HepG2 (cell line): ENCODE measurements around the gene RNF123. TPM values are rescaled to one million over a fixed set of nuclear protein-coding genes. Genes with fewer than 3 reads are reported as not detected.

ENCODE experiments used
- ATF4 ChIP-seq, 2 experiments: fragments of 450-650 bp in 1 of 2; sonication (generic) in 1 of 2; formaldehyde crosslinking; IDR thresholded peaks; 2 replicates each; pipeline versions ENCODE4 v1.5.0 to v1.8.0; 2020 to 2022; ENCODE audit warnings: mild to moderate bottlenecking in 1 of 2, missing genetic modification reagents in 1 of 2
- CEBPB ChIP-seq: IDR thresholded peaks from 2 replicates; pipeline ENCODE4 v1.6.1; 2011; ENCODE audit warnings: low read depth, low read length, improper control_type of control experiment, borderline replicate concordance
- DR1 ChIP-seq: sonication (generic); formaldehyde crosslinking; IDR thresholded peaks from 2 replicates; pipeline ENCODE4 v1.8.0; 2021; ENCODE audit warnings: mild to moderate bottlenecking, missing genetic modification reagents, inconsistent platforms
- GABPA ChIP-seq, 2 experiments: IDR thresholded peaks; 2 replicates each; pipeline ENCODE4 v1.6.1; 2011 to 2016; ENCODE audit warnings: low read depth in 2 of 2, low read length in 1 of 2, missing biosample characterization in 1 of 2, missing genetic modification characterization in 1 of 2
- GMEB1 ChIP-seq: sonication (generic); formaldehyde crosslinking; IDR thresholded peaks from 2 replicates; pipeline ENCODE4 v1.5.1; 2020; ENCODE audit warnings: missing genetic modification reagents, mild to moderate bottlenecking, borderline replicate concordance
- GTF2F1 ChIP-seq: fragments of 150-350 bp; IDR thresholded peaks from 2 replicates; pipeline ENCODE4 v1.6.1; 2014; ENCODE audit warnings: low read length
- HNF1A ChIP-seq, 2 experiments: sonication (generic) in 1 of 2; formaldehyde crosslinking in 1 of 2; IDR thresholded peaks; 2 replicates each; pipeline versions ENCODE4 v1.4.0 to v1.6.1; 2016 to 2020; ENCODE audit warnings: borderline replicate concordance in 1 of 2, low read depth in 1 of 2, mild to moderate bottlenecking in 1 of 2, missing genetic modification reagents in 1 of 2
- IKZF1 ChIP-seq: fragments of 450-650 bp; IDR thresholded peaks from 2 replicates; pipeline ENCODE4 v1.7.1; 2016
- KMT2A ChIP-seq: sonication (generic); formaldehyde crosslinking; IDR thresholded peaks from 2 replicates; pipeline ENCODE4 v1.4.0; 2020; ENCODE audit warnings: missing genetic modification reagents
- NR1H2 ChIP-seq: sonication (generic); formaldehyde crosslinking; IDR thresholded peaks from 2 replicates; pipeline ENCODE4 v1.8.1; 2022; ENCODE audit warnings: low read depth, missing genetic modification reagents, borderline replicate concordance
- SATB2 ChIP-seq: sonication (generic); formaldehyde crosslinking; IDR thresholded peaks from 2 replicates; pipeline ENCODE4 v1.5.0; 2020; ENCODE audit warnings: missing genetic modification reagents
- SSRP1 ChIP-seq: IDR thresholded peaks from 2 replicates; pipeline ENCODE4 v1.6.1; 2016; ENCODE audit warnings: control low read depth
- TBX3 ChIP-seq: fragments of 450-650 bp; IDR thresholded peaks from 2 replicates; pipeline ENCODE4 v1.6.1; 2017; ENCODE audit warnings: antibody characterized with exemption, mild to moderate bottlenecking, inconsistent platforms, borderline replicate concordance
- TRAFD1 ChIP-seq: sonication (generic); formaldehyde crosslinking; IDR thresholded peaks from 2 replicates; pipeline ENCODE4 v1.5.1; 2020; ENCODE audit warnings: missing genetic modification reagents, mild to moderate bottlenecking, borderline replicate concordance
- WIZ ChIP-seq: sonication (generic); formaldehyde crosslinking; IDR thresholded peaks from 2 replicates; pipeline ENCODE4 v1.5.1; 2020; ENCODE audit warnings: mild to moderate bottlenecking, missing genetic modification reagents
- ZFP90 ChIP-seq: sonication (generic); formaldehyde crosslinking; IDR thresholded peaks from 2 replicates; pipeline ENCODE4 v1.8.0; 2022; ENCODE audit warnings: missing genetic modification reagents, mild to moderate bottlenecking, inconsistent platforms, borderline replicate concordance
- ZNF234 ChIP-seq: sonication (generic); formaldehyde crosslinking; conservative IDR thresholded peaks from 2 replicates; pipeline ENCODE4 v1.5.1; 2020; ENCODE audit warnings: mild to moderate bottlenecking, missing genetic modification reagents
- ZNF616 ChIP-seq: sonication (generic); formaldehyde crosslinking; IDR thresholded peaks from 2 replicates; pipeline ENCODE4 v1.5.0; 2020; ENCODE audit warnings: low read depth, mild to moderate bottlenecking, missing genetic modification reagents
- ZNF782 ChIP-seq: sonication (generic); formaldehyde crosslinking; IDR thresholded peaks from 2 replicates; pipeline ENCODE4 v1.4.0; 2020; ENCODE audit warnings: missing genetic modification reagents, mild to moderate bottlenecking, borderline replicate concordance
- ZNF891 ChIP-seq: sonication (generic); formaldehyde crosslinking; IDR thresholded peaks from 2 replicates; pipeline ENCODE4 v1.5.0; 2020; ENCODE audit warnings: mild to moderate bottlenecking, missing genetic modification reagents
- polyA plus RNA-seq, 8 experiments: library from polyadenylated mRNA; depleted of rRNA in 3 of 8; stranded (reverse) in 7 of 8; unstranded in 1 of 8; fragments of >200 nt; fragmentation: Illumina TruSeq in 4 of 8; extraction: Trizol in 4 of 8; gene quantifications; 2 replicates each; pipeline versions ENCODE4 v1.2.1 to v1.2.3, GENCODE V29; 2011 to 2016; ENCODE audit warnings: low read depth in 4 of 8, missing spikeins in 1 of 8, mixed read lengths in 1 of 8; ENCODE audit not compliant: insufficient read depth in 1 of 8
- total RNA-seq, 5 experiments: library from RNA; depleted of rRNA; stranded (reverse); fragments of >200 nt; fragmentation: Illumina TruSeq; extraction: Trizol; gene quantifications; 2 replicates each; pipeline ENCODE4 v1.2.3, GENCODE V29; 2016; ENCODE audit warnings: low read depth in 1 of 5

Gene RNF123
- total and polyA plus RNA-seq, 2 of the 13 experiments (the other 11 are each of a cell fraction or from before 2014, with no cell fraction given): 29.9 to 82.2 TPM

- TF ChIP-seq ZNF234 (CRISPR knock-in tag) (0 out of 2 replicates have a peak, but pooled peaks have one; percentile 65), HNF1A (IDR thresholded peaks at IDR 0.05; ENCODE audit: low read depth) (no peak), HNF1A (CRISPR knock-in tag; IDR thresholded peaks at IDR 0.05; ENCODE audit: borderline replicate concordance) (peak; percentile 77; the same call in 1 of the 2 replicates), GMEB1 (CRISPR knock-in tag) (peak; percentile 72), ZFP90 (CRISPR knock-in tag) (peak; percentile 38), KMT2A (peak; percentile 84), GTF2F1 (no peak), CEBPB (no peak), TBX3 (0 out of 2 replicates have a peak, but pooled peaks have one; percentile 20), WIZ (CRISPR knock-in tag) (no peak), TRAFD1 (CRISPR knock-in tag) (peak; percentile 90), ATF4 (CRISPR knock-in tag; IDR thresholded peaks at IDR 0.05) (no peak), ZNF891 (CRISPR knock-in tag) (no peak), SSRP1 (CRISPR knock-in tag) (no peak; the same call in 1 of the 2 replicates), GABPA (IDR thresholded peaks at IDR 0.05; ENCODE audit: low read depth, low read length) (peak; percentile 80), GABPA (CRISPR knock-in tag; IDR thresholded peaks at IDR 0.05; ENCODE audit: low read depth) (peak; percentile 90), NR1H2 (CRISPR knock-in tag) (no peak), ZNF616 (CRISPR knock-in tag) (peak; percentile 55; the same call in 1 of the 2 replicates), ZNF782 (CRISPR knock-in tag) (0 out of 2 replicates have a peak, but pooled peaks have one; percentile 24), SATB2 (CRISPR knock-in tag) (no peak), IKZF1 (no peak), DR1 (CRISPR knock-in tag) (peak; percentile 59; the same call in 1 of the 2 replicates)
Observed at GRCh38 chr3:49689046-49689907, at the start of gene RNF123, which contains the start of gene MST1 (continued).
